SK-N-MC (cell line): Measurements from ENCODE around the gene MAP7D1.

Experiments used
- EZH2 ChIP-seq: fragments of 200-600 bp; sonication (generic); IDR thresholded peaks from one replicate; pipeline ENCODE4 v1.6.1; 2017; ENCODE audit warnings: antibody characterized with exemption
- POLR2AphosphoS5 ChIP-seq: IDR thresholded peaks from 2 replicates; pipeline ENCODE4 v1.6.1; 2012; ENCODE audit warnings: mild to moderate bottlenecking, low read depth, low read length, borderline replicate concordance

DNA sequence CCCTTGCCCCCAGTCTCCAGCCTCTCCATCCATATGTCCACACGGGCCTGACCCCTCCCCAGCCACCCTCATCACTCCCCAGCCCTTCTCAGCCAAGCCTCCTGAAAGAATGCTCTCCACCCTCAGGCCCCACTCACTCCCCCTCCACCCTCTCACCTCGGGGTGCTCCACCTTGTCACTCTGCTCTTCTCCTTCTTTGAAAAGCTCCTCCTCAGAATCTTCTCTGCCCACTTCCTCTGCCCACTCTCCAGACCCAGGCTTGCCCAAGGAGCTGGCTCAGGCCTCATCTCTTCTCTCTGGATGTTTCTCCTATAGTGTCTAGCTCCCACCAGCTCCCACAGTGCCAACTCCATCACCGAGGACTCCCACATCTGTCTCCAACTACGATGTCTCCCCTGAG lies 44.8 kb upstream of the MAP7D1 start:
- TF ChIP-seq POLR2AphosphoS5 (no peak), EZH2 (no peak)
